GM19023 (cell line): ENCODE results near the gene OTOP2.
"Not testable (repeated sequence)": the region's sequence is repeated elsewhere in the genome, so short reads cannot be mapped to it uniquely, and the experiment has no call there.

Source experiments
- ATAC-seq: cut with Tn5 transposase; IDR thresholded peaks from one replicate; pipeline ENCODE4 v1.9.1; 2021; ENCODE audit warnings: mild to moderate bottlenecking, moderate library complexity; ENCODE audit not compliant: unreplicated experiment

Gene OTOP2

DNA sequence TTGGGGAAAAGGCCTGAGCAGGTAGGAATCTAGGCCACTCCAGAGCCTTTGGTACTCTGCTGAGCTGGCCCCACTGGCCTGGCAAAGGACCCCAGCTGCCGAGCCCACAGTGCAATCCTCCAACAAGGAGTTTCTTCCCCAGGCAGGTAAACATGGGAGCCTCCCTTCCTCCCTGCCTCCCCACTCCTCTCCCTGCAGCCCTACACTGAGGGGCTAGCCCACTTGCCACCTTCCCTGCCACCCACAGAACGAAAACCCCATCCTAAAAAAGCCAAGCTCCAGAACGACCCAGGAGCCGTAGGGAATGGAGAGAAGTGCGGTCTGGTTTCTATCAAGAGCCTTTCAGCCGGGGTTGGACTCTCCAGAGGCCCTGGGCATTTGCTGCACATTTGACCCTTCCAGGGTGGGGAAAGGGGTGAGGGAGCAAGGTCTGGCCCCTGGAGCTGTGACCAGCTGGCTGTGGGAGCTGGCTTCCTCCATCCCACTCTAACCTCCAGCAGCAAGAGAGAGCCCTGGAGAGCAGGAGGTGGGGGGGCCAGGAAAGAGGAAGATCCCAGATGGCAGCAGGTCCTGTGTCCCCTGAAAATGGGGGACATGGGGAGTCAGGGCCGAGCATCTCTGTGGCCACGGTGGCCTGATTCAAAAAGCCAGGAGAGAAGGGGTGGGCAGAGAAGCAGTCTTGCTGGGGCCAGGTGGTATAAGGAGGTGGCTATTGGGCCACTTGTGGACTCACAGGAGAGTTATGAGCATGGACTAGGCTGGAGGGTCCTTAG is 47.2 kb downstream of the OTOP2 start:
- no peak for ATAC-seq

DNA sequence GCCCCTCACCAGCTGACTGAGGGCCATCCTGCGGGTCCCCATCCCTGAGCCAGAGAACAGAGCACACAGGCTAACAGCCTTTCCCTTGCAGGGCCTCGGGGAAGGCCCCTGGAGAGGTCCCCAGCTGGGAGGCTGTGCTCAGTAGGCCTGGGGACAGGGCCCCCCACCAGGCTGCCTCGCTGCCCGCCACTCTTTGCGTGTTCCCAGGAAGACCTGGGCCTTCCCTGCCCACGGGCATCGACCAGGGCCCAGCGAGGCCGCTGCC is 47.7 kb downstream of the OTOP2 start:
- no peak for ATAC-seq

DNA sequence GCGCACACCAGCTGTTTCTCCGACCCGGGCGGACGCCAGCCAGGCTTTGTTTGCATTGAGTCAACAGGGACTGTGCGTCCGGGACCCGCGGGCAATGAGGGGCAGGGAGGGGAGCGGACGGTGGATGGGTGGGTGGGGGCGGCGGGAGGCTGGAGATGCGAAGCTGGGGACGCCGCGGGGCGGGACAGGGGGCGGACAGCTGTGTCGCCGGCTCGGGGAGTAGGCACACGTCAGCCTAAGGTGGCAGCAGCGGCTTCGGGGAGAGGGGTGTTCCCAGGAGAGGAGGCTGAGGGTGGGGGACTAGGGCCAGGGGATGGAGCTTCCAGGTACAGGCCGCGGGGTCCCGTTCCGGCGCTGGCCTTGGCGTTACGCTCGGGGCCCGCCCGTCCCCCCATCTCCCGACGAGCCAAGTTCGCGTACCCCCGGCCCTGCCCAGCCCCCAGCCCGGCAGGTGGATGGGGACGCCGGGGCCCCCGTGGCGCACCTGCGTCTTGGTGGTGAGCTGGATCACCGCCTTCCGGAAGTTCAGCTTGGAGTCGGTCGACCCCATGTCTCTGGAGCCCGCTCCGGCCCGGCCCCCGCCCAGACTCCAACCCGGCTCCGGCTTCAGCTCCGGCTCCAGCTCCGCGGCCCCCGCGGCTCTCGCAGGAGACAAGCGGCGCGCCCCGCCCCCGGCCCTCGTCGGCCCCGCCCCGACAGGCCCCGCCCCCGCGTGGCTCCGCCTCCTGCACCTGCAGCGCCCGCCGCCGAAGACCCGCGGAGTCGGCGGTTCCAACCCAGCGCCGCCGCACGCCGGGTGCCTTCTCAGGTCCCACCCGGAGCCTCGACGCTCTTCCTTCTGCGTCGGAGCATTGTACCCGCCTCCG is 48.3 kb downstream of the OTOP2 start, which contains the start of gene HID1:
Gene HID1, minus strand, starts transcription at position 653 of the 866 bp plus-strand sequence. Its CDS starts 103 bp downstream, at position 550.
- ATAC-seq, result no peak

DNA sequence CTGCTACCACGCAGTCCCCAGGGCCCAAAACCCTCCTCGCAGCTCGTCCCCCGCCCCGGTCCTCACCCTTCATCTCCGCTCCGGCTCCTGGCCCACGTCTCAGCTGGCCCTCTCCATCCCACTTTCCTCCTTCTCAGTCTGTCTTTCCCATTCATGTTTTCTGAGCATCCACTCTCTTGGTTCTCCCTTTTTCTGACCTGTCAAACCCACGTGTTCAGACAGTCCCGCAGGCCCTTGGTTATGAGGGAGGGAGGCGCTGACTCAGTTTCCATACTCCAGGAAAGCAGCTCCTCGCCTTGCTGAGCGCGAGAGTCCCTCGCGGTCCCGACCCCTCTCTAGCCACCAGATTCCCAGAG is 48.9 kb downstream of the OTOP2 start:
- ATAC-seq, result no peak

DNA sequence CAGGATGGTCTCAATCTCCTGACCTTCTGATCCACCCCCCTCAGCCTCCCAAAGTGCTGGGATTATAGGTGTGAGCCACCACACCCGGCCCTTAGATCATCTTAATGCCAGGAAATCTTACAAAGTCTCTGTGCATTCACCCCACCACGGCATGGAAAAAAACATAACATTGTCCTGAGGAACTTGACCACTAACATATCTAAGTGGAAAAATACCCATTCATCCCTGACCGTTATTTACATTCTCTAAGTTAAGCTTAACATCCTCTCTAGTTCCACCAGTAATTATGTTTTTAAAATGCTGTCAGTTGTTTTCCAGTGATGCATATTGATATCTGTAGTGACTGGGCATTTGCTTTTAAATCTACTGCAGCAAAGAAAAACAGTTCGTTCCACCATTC is 51.9 kb downstream of the OTOP2 start:
- no peak for ATAC-seq

DNA sequence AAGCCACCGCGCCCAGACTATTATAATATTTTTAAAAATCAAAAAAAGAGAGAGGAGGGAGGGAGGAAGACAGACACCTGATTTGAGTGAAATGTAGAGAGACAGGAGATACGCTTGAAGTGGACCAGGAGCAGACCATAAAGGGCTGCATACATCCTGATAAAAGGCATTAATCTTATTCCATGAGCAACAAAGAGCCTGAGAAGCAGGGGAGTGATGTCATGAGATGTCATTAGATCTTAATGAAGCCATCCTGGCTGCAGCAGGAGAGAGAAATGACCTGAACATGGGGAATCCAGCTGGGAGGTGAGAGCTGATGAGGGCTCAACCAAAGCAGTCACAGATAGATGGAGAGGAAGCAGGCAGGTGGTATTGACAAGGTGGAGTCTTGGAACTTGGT is 53.7 kb downstream of the OTOP2 start:
- ATAC-seq, result no peak

DNA sequence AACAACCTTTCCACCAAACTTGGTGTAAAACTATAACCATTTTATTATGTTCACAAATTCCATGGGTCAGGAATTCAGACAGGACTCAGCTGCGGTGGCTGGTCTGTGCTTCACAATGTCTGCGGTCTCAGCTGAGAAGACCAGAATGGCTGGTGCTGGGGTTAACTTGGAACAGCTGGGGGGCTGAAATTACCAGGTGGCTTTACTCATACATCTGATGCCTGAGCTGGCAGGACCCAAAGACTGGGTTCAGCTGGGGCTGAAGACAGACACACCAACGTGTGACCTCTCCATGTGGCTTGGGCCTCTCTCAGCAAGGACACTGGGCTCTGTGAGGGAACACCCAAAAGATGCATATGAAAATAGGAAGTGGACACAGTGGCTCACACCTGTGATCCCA is 54.2 kb downstream of the OTOP2 start:
- no peak for ATAC-seq

DNA sequence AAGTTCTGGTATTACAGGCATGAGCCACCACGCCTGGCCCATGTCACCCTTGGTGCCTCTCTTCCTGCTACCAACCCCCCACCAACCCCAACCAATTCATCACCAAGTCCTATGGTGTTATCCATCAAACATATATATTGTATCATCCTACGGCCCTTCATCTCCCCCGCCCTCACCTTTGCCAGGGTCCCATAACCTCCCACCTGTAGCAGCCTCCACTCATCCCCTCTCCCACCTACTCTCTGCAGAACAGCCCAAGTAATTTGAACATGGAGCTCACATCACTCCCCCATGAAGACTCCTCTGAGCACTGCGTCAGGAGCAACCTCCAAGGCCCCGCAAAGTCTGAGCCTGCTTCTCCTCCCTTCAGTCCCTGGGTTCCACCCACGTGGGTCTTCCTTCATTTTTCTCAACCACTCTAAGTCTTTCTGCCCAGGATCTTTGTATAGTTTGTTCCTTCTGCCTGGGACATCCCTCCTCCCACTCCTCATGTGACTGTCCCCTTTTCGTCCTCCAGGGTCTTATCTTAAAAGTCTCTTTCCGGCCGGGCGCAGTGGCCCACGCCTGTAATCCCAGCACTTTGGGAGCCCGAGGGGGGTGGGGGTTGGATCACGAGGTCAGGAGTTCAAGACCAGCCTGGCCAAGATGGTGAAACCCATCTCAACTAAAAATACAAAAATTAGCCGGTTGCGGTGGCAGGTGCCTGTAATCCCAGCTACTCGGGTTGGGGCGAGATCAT is 55.5 kb downstream of the OTOP2 start:
- ATAC-seq, result no peak

DNA sequence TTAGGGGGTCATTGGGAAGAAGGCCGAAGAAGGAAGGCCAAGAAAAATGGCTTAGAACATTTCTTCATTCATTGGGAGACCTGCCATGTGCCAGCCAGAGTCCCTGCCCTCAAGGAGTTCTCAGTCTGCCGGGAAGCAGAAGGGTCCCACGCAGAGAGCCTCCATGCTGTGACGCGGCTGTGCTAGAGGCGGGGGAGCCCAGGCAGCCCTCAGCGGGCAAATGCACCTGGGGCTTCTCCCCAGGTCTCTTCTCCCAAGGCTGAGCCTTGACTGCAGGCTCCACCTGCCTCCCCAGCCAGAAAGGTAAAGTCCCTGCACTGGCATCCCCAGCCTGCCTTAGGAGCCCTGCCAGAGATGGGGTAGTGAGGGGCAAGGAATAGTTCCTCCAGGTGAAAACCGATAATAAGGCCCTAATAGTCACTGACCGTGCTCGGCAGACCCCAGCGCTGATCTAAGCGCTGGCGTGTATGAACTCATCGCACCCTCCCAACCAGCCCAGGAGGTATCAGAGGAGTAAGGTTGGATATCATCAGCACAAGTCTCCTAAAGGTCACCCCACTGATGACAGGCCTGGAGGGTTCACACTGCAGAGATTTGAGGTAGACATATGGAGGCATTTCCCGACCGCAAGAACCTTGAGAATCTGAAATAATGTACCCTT is 57.4 kb downstream of the OTOP2 start:
- no peak for ATAC-seq

DNA sequence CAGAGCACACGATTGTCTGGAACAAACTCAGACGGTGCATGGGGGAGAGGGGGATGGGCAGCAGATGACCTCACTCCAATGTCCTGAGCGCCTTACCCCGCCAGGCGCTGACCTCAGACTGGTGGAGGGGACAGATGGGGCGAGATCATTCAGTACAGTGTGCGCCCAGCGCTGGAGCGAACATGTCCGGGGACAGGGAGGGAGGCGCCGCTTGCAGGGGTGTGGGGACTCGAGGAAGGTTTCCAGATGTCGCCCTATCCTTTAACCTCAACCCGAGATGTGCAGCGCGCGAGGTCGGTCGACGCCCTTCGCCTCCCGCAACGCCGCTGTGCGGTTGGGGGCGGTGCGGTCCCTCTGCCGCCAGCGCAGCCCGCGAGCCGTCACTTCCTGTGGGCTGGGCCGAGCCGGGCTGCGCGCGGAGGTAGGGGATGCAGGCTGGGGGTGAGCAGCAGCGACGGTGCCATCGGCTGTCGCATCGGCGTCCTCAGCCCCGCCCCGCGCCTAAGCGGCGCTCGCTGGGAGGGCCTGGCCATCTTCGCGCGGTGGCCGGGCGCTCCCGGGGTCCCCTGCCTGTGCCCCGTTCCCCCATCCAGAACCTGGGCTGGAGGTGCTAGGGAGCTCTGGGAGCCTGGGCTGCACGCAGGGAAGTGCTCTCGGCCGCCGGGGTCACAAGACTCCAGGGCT is 58.0 kb downstream of the OTOP2 start:
- ATAC-seq, result no peak

DNA sequence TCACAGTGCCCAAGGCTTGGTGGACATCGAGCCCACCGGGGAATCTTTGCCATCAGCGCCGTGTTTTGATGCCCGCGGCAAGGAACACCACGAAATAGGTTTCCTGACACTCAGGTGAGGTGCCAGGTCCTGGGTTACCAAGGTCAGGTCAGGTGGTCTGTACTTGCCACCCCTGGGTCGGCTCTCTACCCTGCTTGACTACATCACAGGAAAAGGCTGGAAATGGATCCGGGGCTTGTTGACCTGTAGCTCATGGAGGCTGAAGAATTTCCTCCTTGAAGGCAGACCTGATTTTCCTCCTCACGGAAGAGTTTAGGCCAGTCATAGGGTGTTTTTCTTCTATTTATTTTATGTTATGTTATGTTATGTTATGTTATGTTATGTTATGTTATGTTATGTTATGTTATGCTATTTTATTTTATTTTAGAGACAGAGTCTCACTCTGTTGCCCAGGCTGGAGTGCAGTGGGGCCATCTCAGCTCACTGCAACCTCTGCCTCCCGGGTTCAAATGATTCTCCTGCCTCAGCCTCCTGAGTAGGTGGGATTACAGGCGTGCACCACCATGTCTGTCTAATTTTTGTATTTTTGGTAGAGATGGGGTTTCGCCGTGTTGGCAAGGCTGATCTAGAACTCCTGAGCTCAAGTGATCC is 58.7 kb downstream of the OTOP2 start:
- ATAC-seq, result not testable (repeated sequence)
